Measurements from ENCODE around the gene NACC2.

The NACC2 gene

DNA sequence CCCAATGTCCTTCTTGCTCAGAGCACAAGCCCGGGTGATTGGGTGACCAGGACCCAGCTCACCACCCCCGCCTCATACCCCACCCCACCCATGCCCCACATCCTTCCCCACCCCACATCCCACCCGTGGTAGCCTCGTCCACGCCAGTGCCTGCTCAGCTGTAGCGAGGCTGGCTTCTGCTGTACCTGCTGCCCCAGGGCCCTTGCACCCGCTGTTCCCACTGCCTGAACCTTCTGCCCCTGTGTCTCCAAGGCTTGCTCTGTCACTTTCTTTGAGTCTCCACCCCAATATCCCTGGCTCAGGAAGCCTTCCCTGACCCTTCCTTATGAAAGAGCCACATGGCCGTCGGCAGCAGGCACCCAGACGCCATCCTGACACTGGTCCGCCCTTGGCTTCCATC, 3.1 kb upstream of the NACC2 start:
- ATAC-seq = no peak
- TF ChIP-seq ZFP30 (CRISPR knock-in tag; IDR thresholded peaks at IDR 0.05) (no peak), GLIS3 (CRISPR knock-in tag; IDR thresholded peaks at IDR 0.05) (no peak), CSRNP3 (CRISPR knock-in tag; IDR thresholded peaks at IDR 0.05) (no peak), ARNTL (CRISPR knock-in tag; IDR thresholded peaks at IDR 0.05; ENCODE audit: borderline replicate concordance, low read depth) (no peak), SNAI2 (CRISPR knock-in tag; IDR thresholded peaks at IDR 0.05) (no peak), ZNF8 (CRISPR knock-in tag; IDR thresholded peaks at IDR 0.05) (no peak), CSDC2 (CRISPR knock-in tag; IDR thresholded peaks at IDR 0.05) (no peak), RARB (CRISPR knock-in tag; IDR thresholded peaks at IDR 0.05) (no peak), TSHZ2 (CRISPR knock-in tag; IDR thresholded peaks at IDR 0.05) (no peak), ZNF565 (CRISPR knock-in tag; conservative IDR thresholded peaks at IDR 0.05; ENCODE audit: low read depth) (no peak), ZFP3 (CRISPR knock-in tag; IDR thresholded peaks at IDR 0.05) (no peak), TOX (CRISPR knock-in tag; IDR thresholded peaks at IDR 0.05; ENCODE audit: borderline replicate concordance) (no peak), POU6F1 (CRISPR knock-in tag; IDR thresholded peaks at IDR 0.05; ENCODE audit: borderline replicate concordance, low read depth) (no peak), OSR1 (CRISPR knock-in tag; IDR thresholded peaks at IDR 0.05) (no peak), BACH2 (CRISPR knock-in tag; IDR thresholded peaks at IDR 0.05; ENCODE audit: borderline replicate concordance) (no peak), PPARA (CRISPR knock-in tag; IDR thresholded peaks at IDR 0.05; ENCODE audit: borderline replicate concordance) (no peak), ESRRG (CRISPR knock-in tag; IDR thresholded peaks at IDR 0.05) (no peak)

DNA sequence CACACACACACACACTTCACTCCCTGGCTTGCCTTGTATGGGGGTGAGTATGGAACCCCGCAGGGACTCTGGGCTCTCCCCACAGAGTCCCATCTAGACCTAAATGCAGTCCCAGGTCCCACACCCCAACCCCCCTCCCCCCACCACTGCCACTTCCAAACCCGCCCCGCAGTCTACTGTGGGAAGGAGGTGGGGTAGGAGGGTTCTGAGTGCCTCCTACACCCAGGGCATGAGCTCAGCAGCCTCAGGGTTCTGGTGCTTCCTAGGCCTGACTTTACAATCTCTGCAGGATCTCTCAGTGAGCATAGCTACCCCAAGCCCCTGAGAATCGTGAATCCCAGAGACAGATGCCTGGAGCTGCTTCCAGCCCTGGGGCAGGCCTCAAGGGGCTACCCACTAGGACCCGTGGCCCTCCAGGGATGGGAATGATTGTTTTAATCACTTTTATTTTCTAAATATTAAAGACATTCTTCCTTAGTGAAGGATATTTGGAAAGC, 1.5 kb upstream of the NACC2 start:
- no peak for ATAC-seq
- no peak for TF ChIP-seq ZFP30 (CRISPR knock-in tag; IDR thresholded peaks at IDR 0.05)
- TF ChIP-seq ISL1 (CRISPR knock-in tag; IDR thresholded peaks at IDR 0.05) = no peak
- TF ChIP-seq ZNF565 (CRISPR knock-in tag; conservative IDR thresholded peaks at IDR 0.05; ENCODE audit: low read depth) = no peak
- no peak for TF ChIP-seq POU6F1 (CRISPR knock-in tag; IDR thresholded peaks at IDR 0.05; ENCODE audit: borderline replicate concordance, low read depth)
- no peak for TF ChIP-seq CSDC2 (CRISPR knock-in tag; IDR thresholded peaks at IDR 0.05)
- TF ChIP-seq ZNF70 (CRISPR knock-in tag; IDR thresholded peaks at IDR 0.05) = no peak
- TF ChIP-seq, protein P1, sequence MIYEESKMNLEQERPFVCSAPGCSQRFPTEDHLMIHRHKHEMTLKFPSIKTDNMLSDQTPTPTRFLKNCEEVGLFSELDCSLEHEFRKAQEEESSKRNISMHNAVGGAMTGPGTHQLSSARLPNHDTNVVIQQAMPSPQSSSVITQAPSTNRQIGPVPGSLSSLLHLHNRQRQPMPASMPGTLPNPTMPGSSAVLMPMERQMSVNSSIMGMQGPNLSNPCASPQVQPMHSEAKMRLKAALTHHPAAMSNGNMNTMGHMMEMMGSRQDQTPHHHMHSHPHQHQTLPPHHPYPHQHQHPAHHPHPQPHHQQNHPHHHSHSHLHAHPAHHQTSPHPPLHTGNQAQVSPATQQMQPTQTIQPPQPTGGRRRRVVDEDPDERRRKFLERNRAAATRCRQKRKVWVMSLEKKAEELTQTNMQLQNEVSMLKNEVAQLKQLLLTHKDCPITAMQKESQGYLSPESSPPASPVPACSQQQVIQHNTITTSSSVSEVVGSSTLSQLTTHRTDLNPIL (CRISPR knock-in tag; IDR thresholded peaks at IDR 0.05; ENCODE audit: low read depth) = no peak
- TF ChIP-seq TCF4 (CRISPR knock-in tag; IDR thresholded peaks at IDR 0.05; ENCODE audit: borderline replicate concordance) = no peak
